ENCODE results near the gene DIPK1C.
A peak's percentile ranks its signal among the peaks of the same experiment; 100 is the strongest.

The DIPK1C gene

DNA sequence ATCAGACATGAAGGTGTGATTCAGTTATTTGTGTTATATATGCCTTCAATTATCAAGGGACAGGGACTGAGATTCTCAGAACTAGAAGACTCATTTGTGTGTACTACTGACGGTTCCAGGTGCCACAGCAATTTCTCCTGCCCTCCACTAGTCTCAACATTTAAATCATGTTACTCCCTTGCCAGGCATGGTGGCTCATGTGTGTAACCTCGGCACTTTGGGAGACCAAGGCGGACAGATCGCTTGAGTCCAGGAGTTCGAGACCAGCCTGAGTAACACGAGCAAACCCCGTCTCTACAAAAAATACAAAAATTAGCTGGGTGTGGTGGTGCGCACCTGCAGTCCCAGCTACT lies 40.2 kb upstream of the DIPK1C start:
- Histone ChIP-seq H3K4me3 (ENCODE audit: insufficient read depth, low read length, poor library complexity, severe bottlenecking) (peak overlapping the region; percentile 91), H3K9me2 (replicated peaks; ENCODE audit: insufficient read depth, low read length) (no peaks in the 10 kb centered on the region), H3K9me3 (ENCODE audit: insufficient read depth, low read length) (no peaks in the 10 kb centered on the region), H3K36me3 (ENCODE audit: low read length) (peaks cover 7% of the 10 kb centered on the region), H3K9ac (ENCODE audit: low read length) (peak overlapping the region; percentile 85), H2AFZ (ENCODE audit: low read depth, low read length, severe bottlenecking) (no peak overlapping the region), H3K27me3 (ENCODE audit: low read length) (no peaks in the 10 kb centered on the region), H3K4me2 (ENCODE audit: low read depth, low read length, poor library complexity, severe bottlenecking) (peak overlapping the region; percentile 99), H3F3A (ENCODE audit: insufficient read depth) (peaks cover 38% of the 10 kb centered on the region), H3K79me2 (ENCODE audit: insufficient read depth, low read length) (peaks cover 44% of the 10 kb centered on the region), H4K20me1 (ENCODE audit: low read depth, low read length) (no peaks in the 10 kb centered on the region), H3K27ac (ENCODE audit: low read depth, low read length) (peak overlapping the region; percentile 39)
- no peak for TF ChIP-seq EZH2phosphoT487 (conservative IDR thresholded peaks at IDR 0.05; ENCODE audit: low read length)
- TF ChIP-seq, protein P1, sequence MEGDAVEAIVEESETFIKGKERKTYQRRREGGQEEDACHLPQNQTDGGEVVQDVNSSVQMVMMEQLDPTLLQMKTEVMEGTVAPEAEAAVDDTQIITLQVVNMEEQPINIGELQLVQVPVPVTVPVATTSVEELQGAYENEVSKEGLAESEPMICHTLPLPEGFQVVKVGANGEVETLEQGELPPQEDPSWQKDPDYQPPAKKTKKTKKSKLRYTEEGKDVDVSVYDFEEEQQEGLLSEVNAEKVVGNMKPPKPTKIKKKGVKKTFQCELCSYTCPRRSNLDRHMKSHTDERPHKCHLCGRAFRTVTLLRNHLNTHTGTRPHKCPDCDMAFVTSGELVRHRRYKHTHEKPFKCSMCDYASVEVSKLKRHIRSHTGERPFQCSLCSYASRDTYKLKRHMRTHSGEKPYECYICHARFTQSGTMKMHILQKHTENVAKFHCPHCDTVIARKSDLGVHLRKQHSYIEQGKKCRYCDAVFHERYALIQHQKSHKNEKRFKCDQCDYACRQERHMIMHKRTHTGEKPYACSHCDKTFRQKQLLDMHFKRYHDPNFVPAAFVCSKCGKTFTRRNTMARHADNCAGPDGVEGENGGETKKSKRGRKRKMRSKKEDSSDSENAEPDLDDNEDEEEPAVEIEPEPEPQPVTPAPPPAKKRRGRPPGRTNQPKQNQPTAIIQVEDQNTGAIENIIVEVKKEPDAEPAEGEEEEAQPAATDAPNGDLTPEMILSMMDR (IDR thresholded peaks at IDR 0.05; ENCODE audit: insufficient read depth, low read length, poor library complexity, severe bottlenecking), result no peak

DNA sequence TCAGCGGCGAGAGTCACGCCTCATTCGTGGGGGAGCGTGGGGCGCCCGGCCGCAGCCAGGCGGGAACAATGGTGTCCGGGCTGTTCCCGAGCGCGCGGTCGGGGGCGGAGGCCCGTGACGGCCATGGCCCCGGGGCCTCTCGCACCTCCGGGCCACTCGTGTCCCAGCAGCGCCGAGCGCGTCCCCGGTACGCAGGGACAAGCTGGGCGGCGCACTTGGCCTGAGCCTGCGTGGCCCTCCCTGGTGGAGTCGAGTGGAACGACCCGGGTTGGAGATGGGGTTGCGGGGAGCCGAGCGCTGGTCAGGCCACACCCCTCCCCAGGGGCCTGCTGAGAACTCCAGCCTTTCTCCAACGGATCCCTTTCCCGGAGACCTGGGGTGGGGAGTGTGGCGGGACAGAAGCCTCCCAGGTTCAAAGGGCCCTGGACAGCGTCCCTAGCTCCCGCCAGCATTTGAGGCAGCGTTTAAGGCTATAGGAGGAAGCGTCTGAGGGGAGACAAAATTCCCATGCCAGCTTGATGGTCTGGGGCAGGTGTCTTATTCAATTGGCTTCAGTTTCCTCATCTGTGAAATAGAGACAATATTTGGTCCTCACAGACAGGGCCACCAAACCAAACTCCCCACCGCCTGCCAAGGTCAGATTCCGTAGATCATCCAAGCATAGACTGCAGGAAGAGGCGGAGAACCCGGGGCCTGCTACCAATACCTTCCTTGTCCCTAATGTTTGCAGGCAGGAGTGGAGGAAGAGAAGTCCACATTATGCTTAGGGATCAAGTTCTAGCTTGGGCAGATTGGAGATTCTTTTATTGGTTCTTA lies 39.6 kb upstream of the DIPK1C start:
- Histone ChIP-seq H3K9ac (ENCODE audit: low read length) (peak overlapping the region; percentile 85), H3K27ac (ENCODE audit: low read depth, low read length) (peak overlapping the region; percentile 39), H3K27me3 (ENCODE audit: low read length) (no peaks in the 10 kb centered on the region), H2AFZ (ENCODE audit: low read depth, low read length, severe bottlenecking) (peak overlapping the region; percentile 6), H3F3A (ENCODE audit: insufficient read depth) (peaks cover 38% of the 10 kb centered on the region), H3K36me3 (ENCODE audit: low read length) (peaks cover 4% of the 10 kb centered on the region; the same call in 1 of the 2 replicates), H3K9me2 (replicated peaks; ENCODE audit: insufficient read depth, low read length) (no peaks in the 10 kb centered on the region), H3K4me2 (ENCODE audit: low read depth, low read length, poor library complexity, severe bottlenecking) (peak overlapping the region; percentile 99), H3K79me2 (ENCODE audit: insufficient read depth, low read length) (peaks cover 41% of the 10 kb centered on the region), H4K20me1 (ENCODE audit: low read depth, low read length) (no peaks in the 10 kb centered on the region), H3K4me3 (ENCODE audit: insufficient read depth, low read length, poor library complexity, severe bottlenecking) (peak overlapping the region; percentile 91), H3K9me3 (ENCODE audit: insufficient read depth, low read length) (no peaks in the 10 kb centered on the region)
- no peak for TF ChIP-seq EZH2phosphoT487 (conservative IDR thresholded peaks at IDR 0.05; ENCODE audit: low read length)
- TF ChIP-seq, protein P1 (IDR thresholded peaks at IDR 0.05; ENCODE audit: insufficient read depth, low read length, poor library complexity, severe bottlenecking), result no peak

DNA sequence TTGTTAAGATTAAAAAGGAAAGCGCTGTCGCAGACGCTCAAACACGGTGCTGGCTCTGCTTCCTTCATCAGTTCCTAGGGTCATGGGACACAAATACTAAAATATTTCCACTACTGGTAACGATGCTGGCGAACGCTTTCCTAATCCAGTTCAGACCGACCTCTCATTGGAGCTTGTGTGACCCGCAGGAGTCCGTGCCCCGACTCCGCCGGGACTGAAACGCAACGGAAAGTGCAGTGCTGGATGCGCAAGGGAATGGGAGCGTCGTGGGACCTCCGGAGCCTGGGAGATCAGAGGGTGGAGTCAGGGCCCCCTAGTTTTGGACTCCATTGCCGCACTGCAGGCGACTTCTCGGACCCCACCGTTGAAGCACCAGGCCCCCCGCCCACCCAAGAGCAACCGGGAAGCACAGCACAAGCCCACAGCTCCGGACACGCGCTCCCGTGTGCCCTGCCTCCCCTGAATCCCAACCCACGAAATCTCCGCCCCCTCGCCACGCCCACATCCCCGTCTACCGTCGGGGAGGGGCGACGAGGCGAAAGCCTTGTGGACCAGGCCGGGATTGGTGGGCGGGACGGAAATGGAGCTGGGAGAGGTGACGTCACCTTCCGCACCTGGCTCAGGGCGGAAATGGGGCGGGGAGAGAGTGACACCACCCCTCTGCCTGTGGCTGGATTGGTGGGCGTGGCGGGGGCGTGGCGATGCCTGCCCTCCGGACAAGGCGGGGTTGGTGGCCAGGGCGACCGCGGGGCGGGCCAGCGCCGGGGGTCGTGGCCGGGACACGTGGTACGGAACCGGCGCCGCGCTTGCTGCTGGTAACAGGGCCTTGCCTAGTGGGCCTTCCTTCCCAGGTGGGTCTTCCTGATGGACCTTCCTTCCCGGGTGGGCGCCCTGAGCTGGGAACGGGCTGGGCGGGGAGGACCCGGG lies 38.7 kb upstream of the DIPK1C start, which contains the start of gene CNDP2:
Gene CNDP2, plus strand, starts transcription at position 783 of the 927 bp plus-strand sequence. CDS start 3,611 bp downstream, outside the sequence.
- peak within 1 kb of the TSS; percentile 39 for H3K27ac ChIP-seq (ENCODE audit: low read depth, low read length)
- peak within 1 kb of the TSS; percentile 85 for H3K9ac ChIP-seq (ENCODE audit: low read length)
- no peaks in the 10 kb centered on the region for H3K36me3 ChIP-seq (ENCODE audit: low read length)
- H3F3A ChIP-seq (ENCODE audit: insufficient read depth), result peaks cover 38% of the 10 kb centered on the region
- peak within 1 kb of the TSS; percentile 92 for H2AFZ ChIP-seq (ENCODE audit: low read depth, low read length, severe bottlenecking)
- H3K9me3 ChIP-seq (ENCODE audit: insufficient read depth, low read length), result no peaks in the 10 kb centered on the region
- TF ChIP-seq, protein P1 (IDR thresholded peaks at IDR 0.05; ENCODE audit: insufficient read depth, low read length, poor library complexity, severe bottlenecking), result no peak
- peaks cover 32% of the 10 kb centered on the region for H3K79me2 ChIP-seq (ENCODE audit: insufficient read depth, low read length)
- H4K20me1 ChIP-seq (ENCODE audit: low read depth, low read length), result no peaks in the 10 kb centered on the region
- H3K27me3 ChIP-seq (ENCODE audit: low read length), result no peaks in the 10 kb centered on the region
- H3K4me3 ChIP-seq (ENCODE audit: insufficient read depth, low read length, poor library complexity, severe bottlenecking), result peak within 1 kb of the TSS; percentile 91
- H3K4me2 ChIP-seq (ENCODE audit: low read depth, low read length, poor library complexity, severe bottlenecking), result peak within 1 kb of the TSS; percentile 99
- H3K9me2 ChIP-seq (replicated peaks; ENCODE audit: insufficient read depth, low read length), result no peaks in the 10 kb centered on the region

All from SU-DHL-6 (cell line).